B cell (primary cell): ENCODE results near the gene CRIM1. TPM values are rescaled to one million over a fixed set of nuclear protein-coding genes. Genes with fewer than 3 reads are reported as not detected.

Experiments
- ATAC-seq: fragments of 200-7000 bp; cut with Tn5 transposase; one replicate; pipeline ENCODE4 v1.10.0; 2021; ENCODE audit warnings: low read depth, mild to moderate bottlenecking, moderate number of reproducible peaks, moderate library complexity
- CTCF ChIA-PET: fragments of 350-600 bp; sonication (Branson Sonifier 250); formaldehyde crosslinking; loops from one replicate; lab custom pipeline; 2021; ENCODE audit warnings: antibody characterized with exemption, inconsistent platforms; lab: Charles Lee
- POLR2A ChIA-PET: fragments of 350-600 bp; sonication (Branson Sonifier 250); formaldehyde crosslinking; loops from one replicate; lab custom pipeline; 2021; ENCODE audit warnings: antibody characterized with exemption; lab: Charles Lee
- DNase-seq: peaks from one replicate; pipeline ENCODE4 v3.0.0; 2013
- H2AFZ ChIP-seq: 2 replicates; pipeline ENCODE4 v1.6.1; 2012; ENCODE audit warnings: mild to moderate bottlenecking, low read depth, low read length; ENCODE audit not compliant: insufficient read depth, poor library complexity, severe bottlenecking
- H3K27ac ChIP-seq, 2 donors: 1 replicate in 1 of 2; 2 replicates in 1 of 2; pipeline ENCODE4 v1.5.1; 2012 to 2013; ENCODE audit warnings: low read length in 2 of 2, mild to moderate bottlenecking in 2 of 2, moderate library complexity in 1 of 2
- H3K27me3 ChIP-seq, 4 experiments: fragments of 200-600 bp in 1 of 4; sonication (generic) in 1 of 4; replicated peaks in 1 of 4; 1 replicate in 2 of 4; 2 replicates in 2 of 4; pipeline versions ENCODE4 v1.6.1 to v1.7.0; 2013 to 2016; ENCODE audit warnings: low read length in 3 of 4, mild to moderate bottlenecking in 2 of 4, mixed read lengths in 1 of 4, moderate library complexity in 1 of 4; ENCODE audit not compliant: insufficient read depth in 4 of 4, control insufficient read depth in 3 of 4; ENCODE audit errors: control extremely low read depth in 1 of 4
- H3K36me3 ChIP-seq, 2 experiments: replicated peaks in 1 of 2; 1 replicate in 1 of 2; 2 replicates in 1 of 2; pipeline versions ENCODE4 v1.6.1 to v1.7.1; 2013; ENCODE audit warnings: low read length in 1 of 2; ENCODE audit not compliant: insufficient read depth in 2 of 2, control insufficient read depth in 1 of 2; ENCODE audit errors: control extremely low read depth in 1 of 2, extremely low read depth in 1 of 2
- H3K4me1 ChIP-seq, 2 donors: fragments of 200-600 bp in 1 of 2; sonication (generic) in 1 of 2; 1 replicate in 1 of 2; 2 replicates in 1 of 2; pipeline versions ENCODE4 v1.5.1 to v1.6.1; 2013 to 2017; ENCODE audit warnings: low read length in 2 of 2; ENCODE audit not compliant: control insufficient read depth in 2 of 2, insufficient read depth in 2 of 2
- H3K4me2 ChIP-seq: replicated peaks from 2 replicates; pipeline ENCODE3; 2012; ENCODE audit warnings: mild to moderate bottlenecking, low read depth, low read length; ENCODE audit not compliant: poor library complexity, severe bottlenecking
- H3K4me3 ChIP-seq, 5 experiments: fragments of 200-600 bp in 1 of 5; sonication (generic) in 1 of 5; 1 replicate in 3 of 5; 2 replicates in 2 of 5; pipeline versions ENCODE4 v1.5.1 to v1.7.0; 2011 to 2016; ENCODE audit warnings: low read length in 4 of 5, mild to moderate bottlenecking in 4 of 5, low read depth in 2 of 5, control low read depth in 1 of 5, moderate library complexity in 1 of 5; ENCODE audit not compliant: insufficient read depth in 1 of 5; ENCODE audit errors: control extremely low read depth in 1 of 5, extremely low read depth in 1 of 5
- H3K79me2 ChIP-seq: fragments of 200-600 bp; sonication (generic); one replicate; pipeline ENCODE4 v1.6.0; 2016; ENCODE audit warnings: low read length; ENCODE audit not compliant: control insufficient read depth, insufficient read depth
- H3K9ac ChIP-seq: fragments of 200-600 bp; sonication (generic); 2 replicates; pipeline ENCODE4 v1.6.1; 2017; ENCODE audit warnings: mild to moderate bottlenecking, low read length, moderate library complexity
- H3K9me3 ChIP-seq, 3 donors: one replicate each; pipeline versions ENCODE4 v1.6.1 to v1.7.1; 2013; ENCODE audit warnings: low read length in 2 of 3; ENCODE audit not compliant: control insufficient read depth in 2 of 3, insufficient read depth in 1 of 3; ENCODE audit errors: control extremely low read depth in 1 of 3
- H4K20me1 ChIP-seq: 2 replicates; pipeline ENCODE4 v1.6.0; 2012; ENCODE audit warnings: mild to moderate bottlenecking, low read length; ENCODE audit not compliant: insufficient read depth, control insufficient read depth, poor library complexity, severe bottlenecking
- H3K27ac Mint-ChIP-seq: one replicate; pipeline ENCODE4 v1.8.0; 2021; ENCODE audit warnings: mixed read lengths
- H3K27me3 Mint-ChIP-seq: one replicate; pipeline ENCODE4 v1.8.0; 2021; ENCODE audit warnings: mixed read lengths
- H3K4me1 Mint-ChIP-seq: one replicate; pipeline ENCODE4 v1.8.0; 2021; ENCODE audit warnings: mixed read lengths
- H3K4me3 Mint-ChIP-seq: one replicate; pipeline ENCODE4 v1.8.0; 2021; ENCODE audit warnings: mixed read lengths
- H3K9me3 Mint-ChIP-seq: one replicate; pipeline ENCODE4 v1.8.0; 2022; ENCODE audit warnings: mixed read lengths; ENCODE audit not compliant: insufficient read depth
- EZH2 ChIP-seq: IDR thresholded peaks from 2 replicates; pipeline ENCODE4 v1.6.1; 2012; ENCODE audit warnings: borderline replicate concordance, low read depth, mild to moderate bottlenecking, moderate library complexity, low read length; ENCODE audit not compliant: insufficient read depth, poor library complexity, severe bottlenecking
- WGBS: methylation state at CpG from one replicate; pipeline ENCODE4 v1.1.5; 2013; ENCODE audit warnings: missing lambda C conversion rate; ENCODE audit not compliant: insufficient coverage; 5-methylcytosine and 5-hydroxymethylcytosine counted together
- intact Hi-C: fragments of 100-400 bp; cut with micrococcal nuclease; formaldehyde crosslinking; loops from one replicate; pipeline ENCODE4 v1.10.0; 2022
- polyA plus RNA-seq: library from polyadenylated mRNA; depleted of rRNA; stranded (reverse); fragments of >200 nt; gene quantifications from 2 replicates; pipeline ENCODE4 v1.2.3, GENCODE V29; 2012
- total RNA-seq, 2 donors: library from RNA; stranded (reverse); fragments of 120-200 nt in 1 of 2; gene quantifications; 1 replicate in 1 of 2; 2 replicates in 1 of 2; pipeline versions ENCODE4 v1.2.3 to v1.2.4, GENCODE V29; 2013 to 2022
- TF ChIP-seq, protein P1 (sequence below): fragments of 200-600 bp; IDR thresholded peaks from one replicate; pipeline ENCODE4 v1.8.0; 2022; ENCODE audit warnings: antibody characterized with exemption, mild to moderate bottlenecking

Gene CRIM1
- total and polyA plus RNA-seq, 2 donors (not counting 1 experiment from before 2014, with no cell fraction given), result 1.3 to 5.0 TPM

DNA sequence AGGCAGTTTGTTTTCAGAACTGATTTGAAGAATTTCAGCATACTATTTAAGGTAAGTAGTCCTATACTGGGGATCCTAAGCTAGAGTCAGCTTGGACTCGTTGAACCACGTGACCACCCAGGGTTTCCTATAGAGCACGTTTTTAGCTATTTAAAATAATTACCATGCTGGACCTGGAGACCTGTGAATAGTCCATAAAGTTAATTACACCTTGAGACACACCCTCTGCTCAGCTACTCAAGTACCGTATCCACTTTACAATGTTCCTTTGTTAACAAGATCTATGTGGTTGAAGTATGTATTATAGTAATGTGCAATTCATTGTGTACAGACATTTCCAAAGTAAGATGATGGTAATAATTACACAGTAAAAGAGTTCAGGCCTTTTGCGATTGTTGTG is 67.6 kb downstream of the CRIM1 start:
- H3K4me1 Mint-ChIP-seq, result no peaks in the 10 kb centered on the region
- ChIA-PET POLR2A (no interaction called here), CTCF (no interaction called here)
- no peak overlapping the region for H3K4me3 ChIP-seq
- no peaks in the 10 kb centered on the region for H3K9me3 Mint-ChIP-seq
- no peaks in the 10 kb centered on the region for H3K79me2 ChIP-seq
- H4K20me1 ChIP-seq, result no peaks in the 10 kb centered on the region
- no peaks in the 10 kb centered on the region for H3K36me3 ChIP-seq
- no peak overlapping the region for H3K4me2 ChIP-seq
- no peak overlapping the region for H3K4me3 Mint-ChIP-seq
- H3K27ac Mint-ChIP-seq, result no peak overlapping the region
- ATAC-seq, result no peak
- intact Hi-C loops, result no loop called here
- no CpG with 5 or more reads among the region's 5 CpGs for WGBS
- H3K27me3 ChIP-seq, result no peaks in the 10 kb centered on the region
- no peak overlapping the region for H2AFZ ChIP-seq
- no peaks in the 10 kb centered on the region for H3K9me3 ChIP-seq
- DNase-seq, result no peak
- H3K9ac ChIP-seq, result no peak overlapping the region
- no peaks in the 10 kb centered on the region for H3K4me1 ChIP-seq
- TF ChIP-seq, protein P1, sequence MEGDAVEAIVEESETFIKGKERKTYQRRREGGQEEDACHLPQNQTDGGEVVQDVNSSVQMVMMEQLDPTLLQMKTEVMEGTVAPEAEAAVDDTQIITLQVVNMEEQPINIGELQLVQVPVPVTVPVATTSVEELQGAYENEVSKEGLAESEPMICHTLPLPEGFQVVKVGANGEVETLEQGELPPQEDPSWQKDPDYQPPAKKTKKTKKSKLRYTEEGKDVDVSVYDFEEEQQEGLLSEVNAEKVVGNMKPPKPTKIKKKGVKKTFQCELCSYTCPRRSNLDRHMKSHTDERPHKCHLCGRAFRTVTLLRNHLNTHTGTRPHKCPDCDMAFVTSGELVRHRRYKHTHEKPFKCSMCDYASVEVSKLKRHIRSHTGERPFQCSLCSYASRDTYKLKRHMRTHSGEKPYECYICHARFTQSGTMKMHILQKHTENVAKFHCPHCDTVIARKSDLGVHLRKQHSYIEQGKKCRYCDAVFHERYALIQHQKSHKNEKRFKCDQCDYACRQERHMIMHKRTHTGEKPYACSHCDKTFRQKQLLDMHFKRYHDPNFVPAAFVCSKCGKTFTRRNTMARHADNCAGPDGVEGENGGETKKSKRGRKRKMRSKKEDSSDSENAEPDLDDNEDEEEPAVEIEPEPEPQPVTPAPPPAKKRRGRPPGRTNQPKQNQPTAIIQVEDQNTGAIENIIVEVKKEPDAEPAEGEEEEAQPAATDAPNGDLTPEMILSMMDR, result no peak
- TF ChIP-seq EZH2, result no peak
- H3K27ac ChIP-seq, result no peak overlapping the region
- no peaks in the 10 kb centered on the region for H3K27me3 Mint-ChIP-seq

DNA sequence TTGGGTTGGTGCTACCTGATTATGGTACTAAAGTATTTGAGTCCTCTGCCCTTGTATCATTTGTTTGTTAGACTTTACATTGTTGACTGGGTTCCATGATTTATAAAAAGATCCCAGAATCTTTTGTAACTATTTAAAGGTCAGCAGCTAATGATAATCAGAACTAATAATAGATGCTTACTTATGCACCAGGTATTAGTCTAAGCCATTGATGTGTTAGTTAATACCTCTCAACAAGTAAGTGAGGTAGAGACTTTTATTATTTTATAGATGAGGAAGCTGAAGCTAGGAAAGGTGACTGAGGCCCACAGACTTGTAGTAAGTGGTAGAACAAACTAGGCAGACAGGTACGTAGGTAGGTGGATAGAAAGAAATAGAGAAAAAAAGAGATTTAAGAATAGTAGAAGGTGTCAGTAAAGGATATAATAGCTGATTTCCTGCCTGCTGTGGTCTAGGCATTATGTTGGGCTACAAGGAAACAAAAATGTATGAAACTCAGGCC is 68.1 kb downstream of the CRIM1 start:
- Histone ChIP-seq H3K27ac (no peak overlapping the region), H3K79me2 (no peaks in the 10 kb centered on the region), H3K27me3 (no peaks in the 10 kb centered on the region), H3K4me2 (no peak overlapping the region), H3K4me3 (no peak overlapping the region), H3K9ac (no peak overlapping the region), H3K9me3 (no peaks in the 10 kb centered on the region), H3K36me3 (no peaks in the 10 kb centered on the region), H3K4me1 (no peaks in the 10 kb centered on the region), H2AFZ (no peak overlapping the region), H4K20me1 (no peaks in the 10 kb centered on the region)
- intact Hi-C loops, result no loop called here
- Mint-ChIP-seq H3K4me3 (no peak overlapping the region), H3K4me1 (no peaks in the 10 kb centered on the region), H3K27ac (no peak overlapping the region), H3K9me3 (no peaks in the 10 kb centered on the region), H3K27me3 (no peaks in the 10 kb centered on the region)
- no peak for TF ChIP-seq EZH2
- TF ChIP-seq, protein P1, result no peak
- ATAC-seq (no peak), DNase-seq (no peak)
- ChIA-PET POLR2A (no interaction called here), CTCF (no interaction called here)
- WGBS, result 100% methylated on average over 1 of the region's 1 CpG
